Smooth muscle cell (in vitro differentiated cells): ENCODE results near the gene ZDHHC14. TPM values are rescaled to one million over a fixed set of nuclear protein-coding genes. Genes with fewer than 3 reads are reported as not detected.

Source experiments
- DNase-seq: peaks from one replicate; lab custom pipeline; 2025; ENCODE audit not compliant: unreplicated experiment; lab: John Stamatoyannopoulos, UW
- H2AFZ ChIP-seq: fragments of 200-600 bp; sonication (generic); 2 replicates; pipeline ENCODE4 v1.6.0; 2016; ENCODE audit warnings: antibody characterized with exemption, low read depth, mild to moderate bottlenecking
- H3F3A ChIP-seq: fragments of 200-600 bp; sonication (generic); 2 replicates; pipeline ENCODE4 v1.6.0; 2017; ENCODE audit warnings: antibody characterized with exemption, low read depth
- H3K27ac ChIP-seq: fragments of 200-600 bp; sonication (generic); 2 replicates; pipeline ENCODE4 v1.5.1; 2016; ENCODE audit warnings: low read depth, mild to moderate bottlenecking
- H3K27me3 ChIP-seq: fragments of 200-600 bp; sonication (generic); 2 replicates; pipeline ENCODE4 v1.6.1; 2016; ENCODE audit warnings: low read depth, mild to moderate bottlenecking
- H3K36me3 ChIP-seq: fragments of 200-600 bp; sonication (generic); 2 replicates; pipeline ENCODE4 v1.5.1; 2016; ENCODE audit warnings: low read depth
- H3K4me1 ChIP-seq: fragments of 200-600 bp; sonication (generic); 2 replicates; pipeline ENCODE4 v1.5.1; 2016; ENCODE audit warnings: low read depth
- H3K4me2 ChIP-seq: fragments of 200-600 bp; sonication (generic); 2 replicates; pipeline ENCODE4 v1.6.0; 2016; ENCODE audit warnings: mild to moderate bottlenecking
- H3K4me3 ChIP-seq: fragments of 200-600 bp; sonication (generic); 2 replicates; pipeline ENCODE4 v1.5.1; 2016; ENCODE audit warnings: mild to moderate bottlenecking
- H3K79me2 ChIP-seq: fragments of 200-600 bp; sonication (generic); 2 replicates; pipeline ENCODE4 v1.6.0; 2016; ENCODE audit warnings: low read depth, mild to moderate bottlenecking
- H3K9ac ChIP-seq: fragments of 200-600 bp; sonication (generic); 2 replicates; pipeline ENCODE4 v1.6.0; 2016; ENCODE audit warnings: low read depth
- H3K9me3 ChIP-seq: fragments of 200-600 bp; sonication (generic); replicated peaks from 2 replicates; pipeline ENCODE4 v1.5.1; 2016; ENCODE audit warnings: low read depth
- H4K20me1 ChIP-seq: fragments of 200-600 bp; sonication (generic); 2 replicates; pipeline ENCODE4 v1.6.0; 2016; ENCODE audit warnings: low read depth
- CTCF ChIP-seq: fragments of 200-600 bp; sonication (generic); IDR thresholded peaks from 2 replicates; pipeline ENCODE4 v1.5.1; 2017; ENCODE audit warnings: borderline replicate concordance, mild to moderate bottlenecking, antibody characterized with exemption; ENCODE audit not compliant: insufficient read depth, poor library complexity, severe bottlenecking
- WGBS: methylation state at CpG from one replicate; pipeline ENCODE4 v1.1.7; 2016; ENCODE audit warnings: low lambda C conversion rate; 5-methylcytosine and 5-hydroxymethylcytosine counted together
- polyA plus RNA-seq: library from polyadenylated mRNA; unstranded; fragments of >200 nt; fragmentation: Nextera tagmentation; extraction: Ambion mirVana; gene quantifications from 2 replicates; pipeline ENCODE4 v1.2.1, GENCODE V29; 2016
- total RNA-seq: library from RNA; depleted of rRNA; stranded (reverse); fragments of >200 nt; gene quantifications from 2 replicates; pipeline ENCODE4 v1.2.3, GENCODE V29; 2014

ZDHHC14 gene
- total and polyA plus RNA-seq, 2 experiments from 2014 or later, result 1.3 to 1.6 TPM

- 97% methylated on average over 13 of the region's 13 CpGs for WGBS
- Histone ChIP-seq H3F3A (no peaks in the 10 kb centered on the region), H3K36me3 (no peaks in the 10 kb centered on the region), H3K27ac (no peak overlapping the region), H4K20me1 (no peaks in the 10 kb centered on the region), H3K9ac (no peak overlapping the region), H3K4me2 (no peak overlapping the region), H3K4me3 (no peak overlapping the region), H3K27me3 (no peaks in the 10 kb centered on the region), H3K9me3 (no peaks in the 10 kb centered on the region), H3K4me1 (peaks cover under 1% of the 10 kb centered on the region), H2AFZ (no peak overlapping the region), H3K79me2 (no peaks in the 10 kb centered on the region)
- no peak for TF ChIP-seq CTCF
- no peak for DNase-seq
Observed at GRCh38 chr6:157513619-157514485, 132.9 kb downstream of the ZDHHC14 start.

GRCh38 chr6:157514659-157515496 is 133.9 kb downstream of the ZDHHC14 start:
- Histone ChIP-seq H2AFZ (no peak overlapping the region), H3K4me2 (no peak overlapping the region)
- no peak for DNase-seq

GRCh38 chr6:157516319-157517026 is 135.5 kb downstream of the ZDHHC14 start:
- Histone ChIP-seq H3K27me3 (no peaks in the 10 kb centered on the region), H3K27ac (no peak overlapping the region), H4K20me1 (no peaks in the 10 kb centered on the region), H3F3A (no peaks in the 10 kb centered on the region), H3K36me3 (no peaks in the 10 kb centered on the region), H3K79me2 (no peaks in the 10 kb centered on the region), H3K4me1 (peaks cover 7% of the 10 kb centered on the region), H3K9me3 (no peaks in the 10 kb centered on the region), H3K9ac (no peak overlapping the region), H3K4me2 (no peak overlapping the region), H2AFZ (no peak overlapping the region), H3K4me3 (no peak overlapping the region)
- DNase-seq, result no peak
- TF ChIP-seq CTCF, result no peak
- 91% methylated on average over 9 of the region's 9 CpGs for WGBS

More at GRCh38 chr6:157514659-157515496, 133.9 kb downstream of the ZDHHC14 start:
- Histone ChIP-seq H3K36me3 (no peaks in the 10 kb centered on the region), H3K4me3 (no peak overlapping the region), H3K27ac (no peak overlapping the region), H3K79me2 (no peaks in the 10 kb centered on the region), H3K9ac (no peak overlapping the region), H3K4me1 (peaks cover 7% of the 10 kb centered on the region), H3F3A (no peaks in the 10 kb centered on the region), H4K20me1 (no peaks in the 10 kb centered on the region), H3K9me3 (no peaks in the 10 kb centered on the region), H3K27me3 (no peaks in the 10 kb centered on the region)
- 75% methylated on average over 19 of the region's 19 CpGs for WGBS
- no peak for TF ChIP-seq CTCF
